GM23248 (cell line): ENCODE data around the gene CDC40. TPM values are rescaled to one million over a fixed set of nuclear protein-coding genes. Genes with fewer than 3 reads are reported as not detected.

Experiments used
- DNase-seq: peaks from one replicate; pipeline ENCODE4 v3.0.0-alpha.2; 2015
- H2AFZ ChIP-seq: fragments of 200-600 bp; sonication (generic); 2 replicates; pipeline ENCODE4 v1.6.1; 2016; ENCODE audit warnings: antibody characterized with exemption
- H3F3A ChIP-seq: fragments of 200-600 bp; sonication (generic); 2 replicates; pipeline ENCODE4 v1.6.1; 2016; ENCODE audit warnings: mild to moderate bottlenecking, antibody characterized with exemption, mixed run types; ENCODE audit not compliant: insufficient read depth
- H3K27ac ChIP-seq: fragments of 200-600 bp; sonication (generic); 2 replicates; pipeline ENCODE4 v1.5.1; 2016; ENCODE audit warnings: mild to moderate bottlenecking
- H3K27me3 ChIP-seq: fragments of 200-600 bp; sonication (generic); replicated peaks from 2 replicates; pipeline ENCODE4 v1.6.1; 2016; ENCODE audit warnings: mild to moderate bottlenecking; ENCODE audit not compliant: insufficient read depth
- H3K36me3 ChIP-seq: fragments of 200-600 bp; sonication (generic); 2 replicates; pipeline ENCODE4 v1.6.1; 2016; ENCODE audit warnings: low read depth, mild to moderate bottlenecking
- H3K4me1 ChIP-seq: fragments of 200-600 bp; sonication (generic); 2 replicates; pipeline ENCODE4 v1.6.1; 2016; ENCODE audit warnings: mild to moderate bottlenecking; ENCODE audit not compliant: insufficient read depth
- H3K4me2 ChIP-seq: fragments of 200-600 bp; sonication (generic); one replicate; pipeline ENCODE4 v1.6.1; 2016; ENCODE audit warnings: mild to moderate bottlenecking; ENCODE audit not compliant: unreplicated experiment
- H3K4me3 ChIP-seq: fragments of 200-600 bp; sonication (generic); 2 replicates; pipeline ENCODE4 v1.5.1; 2016; ENCODE audit warnings: mild to moderate bottlenecking
- H3K79me2 ChIP-seq: fragments of 200-600 bp; sonication (generic); 2 replicates; pipeline ENCODE4 v1.6.1; 2016; ENCODE audit warnings: mild to moderate bottlenecking; ENCODE audit not compliant: insufficient read depth
- H3K9ac ChIP-seq: fragments of 200-600 bp; sonication (generic); 2 replicates; pipeline ENCODE4 v1.6.1; 2016; ENCODE audit warnings: mild to moderate bottlenecking
- H3K9me2 ChIP-seq: fragments of 200-600 bp; sonication (generic); 2 replicates; pipeline ENCODE4 v1.6.1; 2016; ENCODE audit warnings: mixed run types, mild to moderate bottlenecking, moderate library complexity; ENCODE audit not compliant: insufficient read depth
- H3K9me3 ChIP-seq: fragments of 200-600 bp; sonication (generic); one replicate; pipeline ENCODE4 v1.6.1; 2017; ENCODE audit warnings: low read depth
- H4K20me1 ChIP-seq: fragments of 200-600 bp; sonication (generic); 2 replicates; pipeline ENCODE4 v1.6.0; 2016; ENCODE audit not compliant: insufficient read depth
- EZH2 ChIP-seq: fragments of 200-600 bp; sonication (generic); IDR thresholded peaks from 2 replicates; pipeline ENCODE4 v1.6.1; 2018; ENCODE audit warnings: antibody characterized with exemption, mild to moderate bottlenecking; ENCODE audit not compliant: insufficient read depth, poor library complexity, severe bottlenecking
- EZH2phosphoT487 ChIP-seq: fragments of 200-600 bp; sonication (generic); IDR thresholded peaks from 2 replicates; pipeline ENCODE4 v1.6.1; 2018; ENCODE audit warnings: antibody characterized with exemption, moderate library complexity, mild to moderate bottlenecking, low read depth; ENCODE audit not compliant: insufficient read depth
- WGBS, 2 experiments: methylation state at CpG; one replicate each; pipeline ENCODE4 v1.1.6; 2015 to 2017; ENCODE audit warnings: low lambda C conversion rate in 2 of 2, low coverage in 1 of 2; ENCODE audit errors: missing lambda C conversion rate in 2 of 2; 5-methylcytosine and 5-hydroxymethylcytosine counted together
- in situ Hi-C: fragments of 300-500 bp; cut with MboI; formaldehyde crosslinking; loops from 2 replicates; pipeline ENCODE4 v1.15.0; 2020
- polyA plus RNA-seq: library from polyadenylated mRNA; unstranded; fragments of >200 nt; fragmentation: Nextera tagmentation; extraction: Ambion mirVana; gene quantifications from 2 replicates; pipeline ENCODE4 v1.2.1, GENCODE V29; 2016
- total RNA-seq: library from RNA; depleted of rRNA; stranded (reverse); fragments of >200 nt; shearing (Covaris generic); gene quantifications from 2 replicates; pipeline ENCODE4 v1.2.3, GENCODE V29; 2014

Gene CDC40
- total and polyA plus RNA-seq, 2 experiments from 2014 or later, result 21.1 to 21.9 TPM

GRCh38 chr6:110147870-110148269 is 32.4 kb upstream of the CDC40 start:
- no peaks in the 10 kb centered on the region for H3K9me3 ChIP-seq
- H3K27ac ChIP-seq, result no peak overlapping the region
- H3K4me1 ChIP-seq, result no peaks in the 10 kb centered on the region
- no peaks in the 10 kb centered on the region for H3K36me3 ChIP-seq
- TF ChIP-seq EZH2phosphoT487 (no peak), EZH2 (no peak)
- H3K27me3 ChIP-seq, result no peaks in the 10 kb centered on the region
- no peak overlapping the region for H3K4me2 ChIP-seq
- no peak overlapping the region for H3K9ac ChIP-seq
- in situ Hi-C loops, result no loop called here
- no peaks in the 10 kb centered on the region for H4K20me1 ChIP-seq
- 96% methylated on average over 3 of the region's 3 CpGs for WGBS, 2 experiments
- no peak for DNase-seq
- H2AFZ ChIP-seq, result no peak overlapping the region
- H3K9me2 ChIP-seq, result no peaks in the 10 kb centered on the region
- no peaks in the 10 kb centered on the region for H3F3A ChIP-seq
- no peak overlapping the region for H3K4me3 ChIP-seq
- H3K79me2 ChIP-seq, result peaks cover 8% of the 10 kb centered on the region

- Histone ChIP-seq H3K27ac (no peak overlapping the region), H2AFZ (no peak overlapping the region), H3K79me2 (peaks cover 52% of the 10 kb centered on the region), H3K9me2 (no peaks in the 10 kb centered on the region), H3K4me1 (no peaks in the 10 kb centered on the region), H3K9me3 (no peaks in the 10 kb centered on the region), H3F3A (no peaks in the 10 kb centered on the region), H3K4me2 (no peak overlapping the region), H4K20me1 (peaks cover 7% of the 10 kb centered on the region), H3K9ac (no peak overlapping the region), H3K4me3 (no peak overlapping the region), H3K36me3 (no peaks in the 10 kb centered on the region), H3K27me3 (no peaks in the 10 kb centered on the region)
- no peak for TF ChIP-seq EZH2phosphoT487
- TF ChIP-seq EZH2, result no peak
- in situ Hi-C loops, result no loop called here
- WGBS, 2 experiments, result 100% methylated on average over 1 of the region's 1 CpG
- no peak for DNase-seq
Measured at GRCh38 chr6:110158479-110158878, 21.7 kb upstream of the CDC40 start.

GRCh38 chr6:110170081-110170480 is 10.1 kb upstream of the CDC40 start:
- Histone ChIP-seq H3K9ac (no peak overlapping the region), H3F3A (no peaks in the 10 kb centered on the region), H3K4me2 (no peak overlapping the region), H3K9me3 (no peaks in the 10 kb centered on the region), H3K27ac (no peak overlapping the region), H2AFZ (no peak overlapping the region), H3K27me3 (no peaks in the 10 kb centered on the region), H3K9me2 (no peaks in the 10 kb centered on the region; the same call in 1 of the 2 replicates), H3K79me2 (peaks cover 100% of the 10 kb centered on the region), H3K4me3 (no peak overlapping the region), H4K20me1 (peaks cover 20% of the 10 kb centered on the region), H3K4me1 (no peaks in the 10 kb centered on the region), H3K36me3 (no peaks in the 10 kb centered on the region)
- in situ Hi-C loops, result no loop called here
- DNase-seq, result no peak
- 98 to 100% methylated on average over 2 of the region's 2 CpGs for WGBS, 2 experiments
- TF ChIP-seq EZH2phosphoT487 (no peak), EZH2 (no peak)

GRCh38 chr6:110173506-110174132 is 6.6 kb upstream of the CDC40 start:
- WGBS, 2 experiments, result 91 to 92% methylated on average over 4 of the region's 4 CpGs
- Histone ChIP-seq H3K9me3 (no peaks in the 10 kb centered on the region), H3K9me2 (no peaks in the 10 kb centered on the region; the same call in 1 of the 2 replicates), H3K9ac (no peak overlapping the region), H3K4me3 (no peak overlapping the region), H3K36me3 (no peaks in the 10 kb centered on the region), H3K79me2 (peaks cover 100% of the 10 kb centered on the region), H2AFZ (no peak overlapping the region), H3K4me1 (peaks cover 12% of the 10 kb centered on the region), H3F3A (no peaks in the 10 kb centered on the region), H4K20me1 (peaks cover 23% of the 10 kb centered on the region), H3K27ac (no peak overlapping the region), H3K27me3 (no peaks in the 10 kb centered on the region), H3K4me2 (no peak overlapping the region)
- in situ Hi-C loops, result no loop called here
- DNase-seq, result peak; percentile 14
- TF ChIP-seq EZH2phosphoT487, result no peak
- no peak for TF ChIP-seq EZH2
